NCI-H1048 (cell line): ENCODE measurements around the gene CACNA2D3.

Experiments used
- DNase-seq: peaks from one replicate; lab custom pipeline; 2025; lab: John Stamatoyannopoulos, UW

The CACNA2D3 gene

GRCh38 chr3:54274607-54275006, 152.3 kb downstream of the CACNA2D3 start:
- no peak for DNase-seq

DNA sequence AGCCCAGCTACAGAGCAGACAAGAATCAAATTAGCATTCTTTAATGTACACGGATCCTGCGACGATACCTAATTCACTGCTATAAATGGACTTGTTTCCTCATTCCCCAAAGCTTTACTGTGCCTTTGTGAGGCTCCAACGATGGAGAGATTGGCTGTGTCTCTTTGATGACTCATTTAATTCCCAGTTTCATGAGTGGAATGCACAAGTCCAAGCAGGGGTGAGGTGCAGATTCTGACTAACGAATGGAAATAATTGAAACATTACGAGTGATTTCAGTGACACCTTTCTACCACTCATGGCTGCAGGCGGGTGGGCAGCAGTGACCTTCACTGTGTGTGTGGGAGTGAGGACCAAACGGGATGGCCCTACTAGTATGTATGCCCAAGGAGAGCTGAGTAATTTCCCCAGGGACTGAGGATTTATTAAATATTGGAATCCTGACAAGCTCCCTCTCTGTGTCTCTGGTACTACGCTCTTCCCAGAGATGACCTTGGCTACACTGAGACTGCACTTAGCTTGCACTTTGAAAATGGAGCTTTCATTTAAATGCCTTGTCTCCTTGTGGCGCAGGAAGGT, 156.7 kb downstream of the CACNA2D3 start:
- no peak for DNase-seq

DNA sequence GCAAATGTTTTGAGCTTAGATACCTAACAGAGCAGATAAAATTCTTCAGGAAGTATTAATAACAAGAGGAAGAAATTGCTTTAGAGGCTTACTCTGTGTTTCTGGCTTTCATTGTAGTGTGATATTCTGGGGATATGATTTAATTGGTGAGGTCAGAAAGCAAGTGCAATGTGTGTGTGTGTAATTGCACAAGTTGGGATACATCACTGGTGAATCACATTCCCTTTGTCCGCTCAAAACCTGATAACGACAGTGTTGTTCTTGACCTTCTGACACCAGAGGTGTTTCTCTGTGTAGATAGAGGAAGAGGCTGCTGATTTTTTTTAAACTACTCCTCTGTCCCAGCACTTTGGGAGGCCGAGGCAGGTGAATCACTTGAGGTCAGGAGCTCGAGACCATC, 161.1 kb downstream of the CACNA2D3 start:
- DNase-seq, result no peak

DNA sequence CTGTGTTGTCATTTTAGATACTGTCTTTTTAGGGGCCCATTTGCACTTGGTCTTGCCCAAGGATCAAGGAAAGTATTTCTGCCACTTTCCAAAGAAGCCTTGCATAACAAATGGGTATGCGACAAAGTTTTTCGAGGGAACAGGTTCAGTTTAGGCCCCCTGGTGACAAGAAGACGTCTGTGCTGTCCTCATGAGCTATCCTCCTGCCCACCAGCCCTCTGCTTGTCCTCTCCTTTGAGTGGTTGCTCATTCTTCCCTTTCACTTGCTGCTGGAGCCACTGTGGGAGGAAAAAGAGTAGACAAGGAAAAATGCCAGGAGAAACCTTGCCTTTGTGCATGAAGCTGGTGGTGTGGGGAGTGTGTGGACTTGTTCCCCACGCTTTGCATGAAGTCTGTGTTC, 171.9 kb downstream of the CACNA2D3 start:
- DNase-seq, result no peak

DNA sequence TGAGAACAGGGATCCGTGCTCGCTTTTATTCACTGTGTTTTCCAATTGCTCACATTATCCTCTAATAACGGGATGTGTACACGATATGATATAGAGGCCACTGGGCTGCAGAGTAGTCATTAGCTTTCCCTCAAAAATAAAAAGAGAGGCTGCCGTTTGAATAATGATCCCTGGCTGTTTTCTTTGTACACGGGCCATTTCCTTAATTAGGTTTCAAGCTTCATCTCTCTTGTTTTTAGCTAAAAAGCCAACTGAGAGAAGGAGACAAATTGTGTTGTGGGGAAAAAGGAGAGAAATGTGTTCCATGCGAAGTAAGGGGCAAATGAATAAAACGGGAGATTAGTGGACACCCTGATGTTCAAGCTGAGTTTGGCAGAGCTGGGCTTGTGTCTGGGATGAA, 174.2 kb downstream of the CACNA2D3 start:
- DNase-seq, result no peak

- no peak for DNase-seq
Observed at GRCh38 chr3:54299169-54299935, 177.0 kb downstream of the CACNA2D3 start.

- DNase-seq, result no peak
Observed at GRCh38 chr3:54303517-54304375, 181.4 kb downstream of the CACNA2D3 start.

GRCh38 chr3:54304877-54305276, 182.5 kb downstream of the CACNA2D3 start:
- DNase-seq, result no peak

- no peak for DNase-seq
Observed at GRCh38 chr3:54305409-54306099, 183.2 kb downstream of the CACNA2D3 start.

- DNase-seq, result no peak
Observed at GRCh38 chr3:54307566-54308180, 185.3 kb downstream of the CACNA2D3 start.

DNA sequence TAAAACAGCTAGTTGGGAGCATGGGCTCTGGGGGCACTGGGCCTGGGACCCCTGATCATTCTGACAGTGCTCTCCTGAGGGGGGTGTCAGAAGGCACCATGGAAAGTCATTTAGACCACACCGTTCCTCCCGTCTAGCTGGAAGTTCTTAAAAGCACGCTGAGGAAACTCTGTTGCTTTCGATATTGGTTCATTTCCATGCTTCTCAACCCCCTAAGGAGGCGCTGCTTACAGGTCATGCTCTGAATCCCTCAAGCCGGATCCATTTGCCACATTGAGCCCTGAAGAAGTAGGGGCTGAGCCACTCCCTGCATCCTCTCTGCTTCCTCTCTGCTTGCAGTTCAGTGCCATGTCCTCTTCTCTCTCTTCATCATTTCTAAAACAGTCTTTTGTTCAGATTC, 187.2 kb downstream of the CACNA2D3 start:
- DNase-seq, result no peak

GRCh38 chr3:54311211-54311747, 188.9 kb downstream of the CACNA2D3 start:
- DNase-seq, result no peak

DNA sequence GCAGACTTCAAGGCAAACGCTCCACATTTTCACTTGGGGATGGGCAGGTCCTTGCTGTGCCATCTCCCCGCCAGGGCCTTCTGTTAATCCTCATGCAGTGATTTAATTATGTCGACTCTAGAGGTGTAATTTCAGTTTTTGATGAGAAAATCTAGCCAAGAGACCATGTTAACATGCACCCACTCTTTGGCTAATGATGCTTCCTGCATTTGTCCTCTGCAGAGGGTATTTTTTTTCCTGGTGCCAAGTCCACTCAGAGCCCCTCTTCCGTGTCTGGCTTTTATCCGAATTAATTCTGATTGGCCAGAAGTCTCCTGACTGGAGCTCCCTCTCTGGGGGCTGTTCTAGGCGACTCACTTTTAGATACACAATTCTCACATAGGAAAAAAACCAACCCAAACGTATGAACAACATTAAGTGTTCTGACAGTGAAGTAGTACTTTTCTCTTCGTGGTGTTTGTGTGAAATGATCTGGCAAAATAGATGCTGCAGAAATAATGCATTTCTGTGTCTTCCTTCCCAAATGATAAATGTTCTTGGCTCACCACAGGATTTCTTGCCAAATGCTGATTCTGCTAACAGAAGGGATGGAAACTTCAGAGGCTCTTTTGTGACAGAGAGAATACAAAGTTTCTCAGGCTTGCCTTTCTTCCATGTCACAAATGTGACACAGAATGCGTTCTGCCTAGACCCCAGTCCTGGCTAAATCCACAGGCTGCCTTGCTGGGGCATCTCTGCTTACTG, 190.0 kb downstream of the CACNA2D3 start:
- DNase-seq, result no peak

GRCh38 chr3:54313418-54313817, 191.1 kb downstream of the CACNA2D3 start:
- DNase-seq, result no peak

- no peak for DNase-seq
Observed at GRCh38 chr3:54321520-54321919, 199.2 kb downstream of the CACNA2D3 start.

- no peak for DNase-seq
Observed at GRCh38 chr3:54322354-54322753, 200.0 kb downstream of the CACNA2D3 start.

DNA sequence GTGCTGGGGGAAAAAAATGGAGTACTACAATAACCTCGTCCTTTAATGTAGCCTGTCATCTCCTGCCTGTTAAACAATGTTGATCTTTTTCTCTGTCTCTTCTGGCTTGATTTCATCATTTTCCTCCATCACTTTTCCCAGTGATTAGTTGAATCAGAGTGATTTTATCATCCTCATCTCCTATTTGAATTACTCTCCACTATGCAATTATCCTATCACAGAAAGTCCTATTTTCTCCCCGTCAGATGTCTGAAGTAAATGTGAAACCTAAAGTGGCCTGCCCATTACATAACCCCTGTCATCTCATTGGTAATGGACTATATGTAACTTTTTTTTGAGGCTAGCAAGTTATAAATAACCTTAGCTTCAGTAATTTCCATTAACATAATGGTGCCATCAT, 201.8 kb downstream of the CACNA2D3 start:
- DNase-seq, result no peak

GRCh38 chr3:54326951-54327350, 204.6 kb downstream of the CACNA2D3 start:
- DNase-seq, result no peak

DNA sequence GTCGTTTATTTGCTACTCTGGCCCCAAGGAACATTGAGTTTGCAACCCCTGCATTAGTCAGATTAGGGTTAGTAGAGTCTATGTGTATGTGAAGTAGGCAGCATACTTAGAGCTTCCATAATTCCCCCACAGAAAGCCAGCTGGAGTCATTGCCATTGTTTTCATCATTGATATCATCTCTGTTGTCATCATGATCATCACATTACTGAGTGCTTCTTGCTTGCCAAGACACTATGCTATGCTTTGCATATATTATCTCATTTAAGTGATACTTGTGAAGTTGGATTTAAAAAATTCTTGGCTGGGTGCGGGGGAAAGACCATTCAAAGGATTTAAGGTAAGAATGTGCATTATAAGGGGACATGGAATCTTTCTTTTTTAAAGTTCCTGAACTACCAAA, 209.0 kb downstream of the CACNA2D3 start:
- no peak for DNase-seq

DNA sequence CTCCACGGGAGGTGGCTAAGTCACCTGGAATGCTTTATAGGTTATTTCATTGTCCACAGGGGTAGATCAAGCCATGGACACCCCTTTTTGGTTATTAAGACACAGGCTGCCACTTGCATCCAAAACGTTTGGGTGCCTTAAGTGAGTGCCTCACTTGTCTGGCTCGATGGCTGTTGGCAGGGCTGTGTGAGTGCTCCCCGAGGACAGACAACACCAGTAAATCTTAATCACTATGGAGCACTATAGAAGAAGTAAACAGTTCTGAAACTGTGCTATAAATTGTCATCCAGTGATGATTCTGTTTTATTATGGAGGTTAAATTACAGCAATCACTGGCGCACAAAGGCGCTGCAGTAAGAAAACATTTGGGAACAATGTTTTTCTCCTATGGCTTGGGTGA, 215.5 kb downstream of the CACNA2D3 start:
- DNase-seq, result no peak

- DNase-seq, result no peak
Observed at GRCh38 chr3:54339608-54340007, 217.3 kb downstream of the CACNA2D3 start.
